GM12865 (cell line): ENCODE measurements around the gene SLC6A15.

Source experiments
- DNase-seq: peaks from one replicate; pipeline ENCODE4 v3.0.0; 2010; ENCODE audit warnings: low read depth
- H3K4me3 ChIP-seq: 2 replicates; pipeline ENCODE4 v1.5.1; 2011; ENCODE audit warnings: mild to moderate bottlenecking, low read depth, low read length, control low read depth
- CTCF ChIP-seq: IDR thresholded peaks from 2 replicates; pipeline ENCODE4 v1.5.1; 2011; ENCODE audit warnings: low read length, control low read depth, low read depth, inconsistent platforms; ENCODE audit not compliant: insufficient read depth; ENCODE audit errors: missing control alignments

The SLC6A15 gene

GRCh38 chr12:84911271-84912197 is 1.1 kb downstream of the SLC6A15 start:
- TF ChIP-seq CTCF: no peak
- H3K4me3 ChIP-seq: peak overlapping the region; percentile 47
- no peak for DNase-seq

- TF ChIP-seq CTCF: no peak
- DNase-seq: no peak
- peak overlapping the region; percentile 47 for H3K4me3 ChIP-seq
Observed at GRCh38 chr12:84910549-84911241, 1.9 kb downstream of the SLC6A15 start.

- TF ChIP-seq CTCF: no peak
- DNase-seq: no peak
- H3K4me3 ChIP-seq: no peak overlapping the region
Observed at GRCh38 chr12:84904051-84904450, 8.5 kb downstream of the SLC6A15 start.

GRCh38 chr12:84891106-84891838 is 21.3 kb downstream of the SLC6A15 start:
- no peak overlapping the region for H3K4me3 ChIP-seq
- DNase-seq: no peak
- no peak for TF ChIP-seq CTCF

- no peak for DNase-seq
- H3K4me3 ChIP-seq: no peak overlapping the region
- no peak for TF ChIP-seq CTCF
Observed at GRCh38 chr12:84889818-84890217, 22.8 kb downstream of the SLC6A15 start.

- no peak overlapping the region for H3K4me3 ChIP-seq
- DNase-seq: no peak
- no peak for TF ChIP-seq CTCF
Observed at GRCh38 chr12:84888861-84889260, 23.7 kb downstream of the SLC6A15 start.
